GM12874 (cell line): Measurements from ENCODE around the gene NT5C3A.

ENCODE experiments used
- CTCF ChIP-seq: IDR thresholded peaks from 2 replicates; pipeline ENCODE4 v1.5.1; 2011; ENCODE audit warnings: low read depth, mild to moderate bottlenecking, control low read depth, low read length, moderate library complexity; ENCODE audit not compliant: insufficient read depth

The NT5C3A gene

GRCh38 chr7:33062023-33062781 lies at the start of gene NT5C3A:
NT5C3A (minus strand) TSS chr7:33062776; CDS start chr7:33062705, 71 bp downstream.
- TF ChIP-seq CTCF, result no peak

GRCh38 chr7:33111614-33112013 lies 49.0 kb upstream of the NT5C3A start:
- TF ChIP-seq CTCF, result no peak

GRCh38 chr7:33109758-33110238 lies 47.2 kb upstream of the NT5C3A start:
- TF ChIP-seq CTCF, result no peak

DNA sequence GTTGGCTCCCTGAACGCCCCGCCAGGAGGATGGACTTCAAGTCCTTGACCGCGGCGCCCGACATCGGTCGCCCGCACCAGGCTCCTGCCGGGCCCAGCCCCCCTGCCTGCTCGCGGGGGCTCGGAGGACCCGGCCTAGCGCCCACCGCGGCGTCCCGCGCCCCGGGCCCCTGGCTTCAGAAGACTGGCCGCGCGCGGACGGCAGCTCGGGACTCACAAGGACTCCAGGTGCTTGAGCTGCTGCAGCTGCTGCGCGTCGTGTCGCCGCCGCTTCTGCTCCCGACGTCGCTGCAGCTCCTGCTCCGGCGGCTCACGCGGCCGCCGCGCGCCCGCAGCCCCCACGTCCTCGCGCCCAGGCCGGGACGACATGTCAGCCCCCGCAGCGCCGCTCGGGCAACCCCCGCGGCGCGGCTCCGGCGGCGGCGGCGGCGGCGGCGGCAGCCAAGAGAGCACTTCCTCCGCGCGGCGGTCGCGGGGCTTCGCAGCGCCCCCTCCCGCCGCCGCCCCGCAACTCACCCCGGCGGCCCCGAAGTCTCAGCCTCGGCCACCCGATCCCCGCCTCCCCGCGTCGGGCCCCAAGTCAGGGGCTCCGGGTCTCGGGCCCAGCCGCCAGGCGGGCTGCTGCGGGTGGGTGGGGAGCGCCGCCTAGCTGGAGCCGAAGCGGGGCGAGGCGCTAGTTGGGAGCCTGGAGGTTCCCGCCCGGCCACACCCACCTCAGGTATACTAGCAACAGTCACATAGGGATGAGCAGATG lies 46.6 kb upstream of the NT5C3A start, which contains the start of gene RP9:
Gene RP9 (minus strand): TSS at position 400 of the 753 bp plus-strand sequence. CDS start 32 bp downstream, at position 368.
- TF ChIP-seq CTCF, result peak; percentile 65

- TF ChIP-seq CTCF, result no peak
These were observed 46.0 kb upstream of the NT5C3A start for GRCh38 chr7:33108554-33109004.

- peak; percentile 33; the same call in 1 of the 2 replicates for TF ChIP-seq CTCF
These were observed 44.8 kb upstream of the NT5C3A start for GRCh38 chr7:33107136-33108066.

DNA sequence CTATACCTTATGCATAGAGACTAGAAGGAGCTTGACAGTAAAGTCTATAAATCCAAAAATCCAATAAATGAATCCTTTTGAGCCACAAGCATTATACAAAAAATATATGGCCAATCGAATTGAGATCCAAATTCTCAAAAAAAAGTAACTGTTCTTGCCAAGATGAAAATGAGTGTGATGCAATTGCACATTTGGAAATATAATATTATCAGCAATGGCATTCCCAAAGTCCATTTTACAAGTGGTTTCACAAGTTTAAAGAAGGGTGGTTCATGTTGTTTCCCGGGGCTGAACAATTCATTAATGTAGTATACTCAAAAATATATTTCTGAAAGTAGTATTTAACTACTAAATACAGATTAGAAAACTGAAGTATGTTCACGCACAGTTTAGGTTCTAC lies 39.3 kb upstream of the NT5C3A start:
- no peak for TF ChIP-seq CTCF
